Activated B cell treated with CpG ODN at 0.5 μM for 24 hours (primary cell): ENCODE data around the gene GALNT9. TPM values are rescaled to one million over a fixed set of nuclear protein-coding genes. Genes with fewer than 3 reads are reported as not detected.
"Not testable (repeated sequence)": the region's sequence is repeated elsewhere in the genome, so short reads cannot be mapped to it uniquely, and the experiment has no call there.

Experiments used
- ATAC-seq: fragments of 200-7000 bp; cut with Tn5 transposase; one replicate; pipeline ENCODE4 v1.10.0; 2021; ENCODE audit warnings: low read depth, mild to moderate bottlenecking, moderate library complexity
- CTCF ChIA-PET: fragments of 350-600 bp; sonication (Branson Sonifier 250); formaldehyde crosslinking; loops from one replicate; lab custom pipeline; 2021; ENCODE audit warnings: antibody characterized with exemption; lab: Charles Lee
- POLR2A ChIA-PET: fragments of 350-600 bp; sonication (Branson Sonifier 250); formaldehyde crosslinking; loops from one replicate; lab custom pipeline; 2021; ENCODE audit warnings: antibody characterized with exemption; lab: Charles Lee
- DNase-seq: peaks from one replicate; pipeline ENCODE4 v3.0.0; 2022
- H3K27ac Mint-ChIP-seq: one replicate; pipeline ENCODE4 v1.8.0; 2020; ENCODE audit warnings: mixed read lengths
- H3K27me3 Mint-ChIP-seq: one replicate; pipeline ENCODE4 v1.8.0; 2021; ENCODE audit warnings: mixed read lengths
- H3K36me3 Mint-ChIP-seq: one replicate; pipeline ENCODE4 v1.8.0; 2021; ENCODE audit warnings: low read depth, mixed read lengths
- H3K4me1 Mint-ChIP-seq: one replicate; pipeline ENCODE4 v1.8.0; 2021; ENCODE audit warnings: mixed read lengths
- H3K4me3 Mint-ChIP-seq: one replicate; pipeline ENCODE4 v1.8.0; 2020; ENCODE audit warnings: mild to moderate bottlenecking, mixed read lengths
- H3K9me3 Mint-ChIP-seq: one replicate; pipeline ENCODE4 v1.8.0; 2020; ENCODE audit warnings: mixed read lengths
- CTCF ChIP-seq: fragments of 200-600 bp; IDR thresholded peaks from one replicate; pipeline ENCODE4 v1.8.0; 2022; ENCODE audit warnings: antibody characterized with exemption, mild to moderate bottlenecking
- intact Hi-C: fragments of 100-400 bp; cut with micrococcal nuclease; formaldehyde crosslinking; loops from one replicate; pipeline ENCODE4 v1.15.1; 2024
- total RNA-seq: library from RNA; stranded (reverse); gene quantifications from 2 replicates; pipeline ENCODE4 v1.2.3, GENCODE V29; 2022

Gene GALNT9
- total RNA-seq, 1 donor from 2014 or later, result not detected

- no peak overlapping the region for H3K4me3 Mint-ChIP-seq
- no peak for DNase-seq
- ChIA-PET POLR2A (no interaction called here), CTCF (no interaction called here)
- intact Hi-C loops, result no loop called here
- H3K4me1 Mint-ChIP-seq, result peaks cover 9% of the 10 kb centered on the region
- no peak for TF ChIP-seq CTCF
- H3K36me3 Mint-ChIP-seq, result no peaks in the 10 kb centered on the region
- H3K27me3 Mint-ChIP-seq, result peaks cover 11% of the 10 kb centered on the region
- no peak overlapping the region for H3K27ac Mint-ChIP-seq
- no peaks in the 10 kb centered on the region for H3K9me3 Mint-ChIP-seq
- ATAC-seq, result no peak
Measured at GRCh38 chr12:132225214-132225613, 104.2 kb downstream of the GALNT9 start.

DNA sequence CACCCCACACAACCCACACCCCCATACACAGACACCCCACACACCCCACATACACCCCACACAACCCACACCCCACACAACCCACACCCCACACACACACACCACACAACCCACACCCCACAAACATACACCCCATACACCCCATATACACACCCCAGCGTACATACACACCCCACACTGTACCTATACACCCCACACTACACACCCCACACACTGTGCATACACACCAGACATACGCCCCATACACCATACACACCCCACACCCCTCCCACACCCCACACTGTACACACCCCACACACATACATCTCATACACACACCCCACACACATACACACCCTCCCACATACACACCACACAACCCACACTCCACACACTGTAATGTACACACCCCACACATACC is 104.9 kb downstream of the GALNT9 start:
- Mint-ChIP-seq H3K27me3 (peaks cover 13% of the 10 kb centered on the region), H3K27ac (no peak overlapping the region), H3K4me1 (peaks cover 10% of the 10 kb centered on the region), H3K36me3 (no peaks in the 10 kb centered on the region), H3K4me3 (no peak overlapping the region), H3K9me3 (no peaks in the 10 kb centered on the region)
- DNase-seq (no peak), ATAC-seq (no peak)
- TF ChIP-seq CTCF, result no peak
- ChIA-PET POLR2A (no interaction called here), CTCF (no interaction called here)
- intact Hi-C loops, result no loop called here

DNA sequence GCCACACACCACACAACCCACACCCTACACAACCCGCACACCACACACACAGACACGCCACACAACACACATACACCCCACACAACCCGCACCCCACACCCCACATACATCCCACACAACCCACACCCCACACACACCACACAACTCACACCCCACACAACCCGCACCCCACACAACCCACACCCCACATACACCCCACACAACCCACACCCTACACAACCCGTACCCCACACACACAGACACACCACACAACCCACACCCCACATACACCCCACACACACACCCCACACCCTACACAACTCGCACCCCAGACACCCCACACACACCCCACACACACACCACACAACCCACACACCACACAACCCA is 106.6 kb downstream of the GALNT9 start:
- peak overlapping the region; percentile 50 for H3K4me3 Mint-ChIP-seq
- POLR2A ChIA-PET, result no interaction called here

GRCh38 chr12:132222096-132222807 is 107.1 kb downstream of the GALNT9 start:
- POLR2A ChIA-PET, result no interaction called here
- H3K27ac Mint-ChIP-seq, result peak overlapping the region; percentile 57
- peak; percentile 92 for ATAC-seq
- H3K4me1 Mint-ChIP-seq, result peaks cover 15% of the 10 kb centered on the region
- peak overlapping the region; percentile 50 for H3K4me3 Mint-ChIP-seq
- H3K27me3 Mint-ChIP-seq, result peaks cover 8% of the 10 kb centered on the region
- TF ChIP-seq CTCF, result no peak
- no peaks in the 10 kb centered on the region for H3K36me3 Mint-ChIP-seq
- CTCF ChIA-PET, result no interaction called here
- intact Hi-C loops, result no loop called here
- H3K9me3 Mint-ChIP-seq, result no peaks in the 10 kb centered on the region
- DNase-seq, result peak; percentile 40

More for the DNA sequence above, 106.6 kb downstream of the GALNT9 start:
- Mint-ChIP-seq H3K36me3 (no peaks in the 10 kb centered on the region), H3K27ac (peak overlapping the region; percentile 57), H3K9me3 (no peaks in the 10 kb centered on the region), H3K4me1 (peaks cover 15% of the 10 kb centered on the region), H3K27me3 (peaks cover 8% of the 10 kb centered on the region)
- ATAC-seq (no peak), DNase-seq (no peak)
- intact Hi-C loops, result no loop called here
- TF ChIP-seq CTCF, result no peak
- CTCF ChIA-PET, result no interaction called here

DNA sequence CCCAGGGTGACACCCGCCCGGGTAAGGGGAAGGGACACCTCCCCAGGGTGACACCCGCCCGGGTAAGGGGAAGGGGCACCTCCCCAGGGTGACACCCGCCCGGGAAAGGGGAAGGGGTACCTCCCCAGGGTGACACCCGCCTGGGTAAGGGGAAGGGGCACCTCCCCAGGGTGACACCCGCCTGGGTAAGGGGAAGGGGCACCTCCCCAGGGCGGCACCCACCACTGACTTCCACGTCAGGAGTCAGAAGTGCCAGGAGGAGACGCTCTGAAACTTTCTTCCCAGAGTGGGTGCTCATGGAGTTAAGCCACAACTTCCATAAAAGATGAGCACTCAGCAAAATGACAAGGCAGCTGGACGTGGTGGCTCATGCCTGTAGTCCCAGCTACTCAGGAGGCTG is 109.6 kb downstream of the GALNT9 start:
- CTCF ChIA-PET, result interaction anchor here (1.0 to 1.6 kb wide), 2 partner anchors 66 to 67 kb away, joined by 3 to 13 read pairs; no protein-coding TSS in a partner anchor
- H3K4me3 Mint-ChIP-seq, POLR2A ChIA-PET: not testable (repeated sequence)

More for the DNA sequence above, 109.6 kb downstream of the GALNT9 start:
- intact Hi-C loops, result loop anchor here (2.0 kb wide), 1 partner anchor 31 kb away; no protein-coding TSS in a partner anchor
- ATAC-seq, DNase-seq, H3K9me3 Mint-ChIP-seq, H3K36me3 Mint-ChIP-seq, H3K27ac Mint-ChIP-seq, H3K27me3 Mint-ChIP-seq: not testable (repeated sequence)
- peaks cover 15% of the 10 kb centered on the region for H3K4me1 Mint-ChIP-seq
